GM19468 (cell line): Measurements from ENCODE around the gene VSTM2B.
"Not testable (repeated sequence)": the region's sequence is repeated elsewhere in the genome, so short reads cannot be mapped to it uniquely, and the experiment has no call there.

ENCODE experiments used
- ATAC-seq: cut with Tn5 transposase; IDR thresholded peaks from one replicate; pipeline ENCODE4 v1.9.1; 2021; ENCODE audit warnings: mild to moderate bottlenecking, moderate library complexity, moderate number of reproducible peaks; ENCODE audit not compliant: unreplicated experiment; ENCODE audit errors: extremely low read depth

The VSTM2B gene

DNA sequence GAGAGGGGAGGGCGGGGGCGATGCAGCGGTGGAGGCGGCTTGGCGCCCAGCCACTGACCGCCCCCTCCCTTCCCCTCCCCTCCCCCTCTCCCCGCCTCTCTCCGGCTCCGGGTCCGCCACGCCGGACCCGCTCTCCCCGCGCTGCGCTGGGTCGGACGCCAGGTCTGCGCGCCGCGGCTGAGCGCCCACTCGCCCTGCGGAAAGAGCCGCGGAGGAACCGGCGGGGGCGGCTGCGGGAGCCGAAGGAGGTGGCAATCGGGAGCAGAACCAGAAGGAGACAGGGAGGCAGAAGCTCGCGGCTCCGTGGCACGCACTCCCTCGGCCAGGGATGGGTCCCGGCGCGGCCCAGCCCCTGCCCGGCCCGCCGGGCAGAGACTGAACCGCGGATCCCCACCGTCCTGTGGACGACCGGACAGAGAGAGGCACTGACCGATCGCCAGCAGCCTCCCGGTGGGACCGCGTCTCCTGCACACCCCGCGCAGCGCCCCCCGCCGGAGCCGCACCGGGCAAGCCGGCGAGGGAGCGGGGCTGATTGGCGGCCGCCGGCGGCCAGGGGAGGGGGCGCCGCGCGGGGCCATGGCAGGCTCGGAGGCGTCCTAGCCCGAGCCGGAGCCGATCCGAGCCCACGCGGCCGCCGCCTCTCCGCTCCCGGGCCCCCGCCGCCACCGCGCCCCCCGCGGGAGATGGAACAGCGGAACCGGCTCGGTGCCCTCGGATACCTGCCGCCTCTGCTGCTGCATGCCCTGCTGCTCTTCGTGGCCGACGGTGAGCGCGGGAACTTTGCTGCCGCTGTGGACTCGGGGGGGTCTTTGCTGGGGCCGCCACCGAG, at the start of gene VSTM2B:
Gene VSTM2B (plus strand): TSS at position 94 of the 829 bp plus-strand sequence. CDS start 590 bp downstream, at position 684.
- ATAC-seq: no peak

DNA sequence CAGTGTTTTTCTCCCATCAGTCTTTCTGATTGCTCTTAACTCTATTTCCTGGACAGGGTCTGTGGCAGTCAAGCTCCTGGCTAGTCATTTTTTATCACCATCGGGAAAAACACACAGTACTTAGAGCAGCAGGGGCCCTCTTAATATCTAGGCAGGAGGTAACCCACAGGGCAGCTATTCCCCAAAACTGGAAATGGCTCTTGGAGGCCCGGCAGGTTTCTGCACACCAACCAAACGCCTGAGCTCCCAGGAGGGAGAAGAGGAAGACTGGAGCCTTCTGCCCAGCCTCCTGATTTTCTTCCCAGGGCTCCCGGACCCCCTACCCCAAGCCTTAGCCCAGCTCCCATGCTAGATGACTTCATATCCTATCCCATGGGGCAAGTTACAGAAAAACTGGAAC, 49.3 kb upstream of the VSTM2B start:
- ATAC-seq: no peak

DNA sequence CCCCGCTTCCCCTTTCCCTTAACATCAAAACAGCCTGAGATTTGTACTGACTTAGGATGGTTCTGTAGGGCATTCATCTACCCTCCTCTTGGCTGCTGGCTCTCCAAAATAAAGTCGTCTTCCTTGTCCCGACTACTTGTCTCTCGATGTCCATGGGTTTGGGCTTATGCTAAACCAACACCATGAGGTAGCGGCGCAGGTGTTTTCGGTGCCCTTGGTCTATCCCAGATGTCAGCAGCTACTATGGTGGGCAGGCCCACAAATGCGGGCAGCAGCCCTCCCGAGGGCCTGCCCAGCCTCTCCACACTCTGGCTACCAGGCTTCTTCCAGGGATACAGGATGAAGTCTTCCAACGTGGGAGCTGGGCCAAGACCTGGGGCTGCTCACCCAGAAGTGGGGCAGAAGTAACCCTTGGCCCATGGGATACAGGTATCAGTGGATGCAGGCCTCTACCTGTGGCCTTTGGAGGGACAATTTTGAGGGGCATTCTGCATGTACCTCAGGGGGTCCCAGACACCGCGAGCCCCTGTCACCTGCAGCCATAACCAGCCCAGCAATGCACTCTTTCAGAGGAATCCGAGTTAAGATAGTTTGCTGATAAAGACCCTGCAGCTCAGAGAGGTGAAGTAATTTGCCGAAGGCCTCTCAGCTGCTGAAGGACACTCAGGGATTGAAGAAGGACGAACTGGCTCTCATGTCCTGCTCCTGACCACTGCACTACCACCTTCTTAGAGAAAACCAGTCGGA, 47.8 kb upstream of the VSTM2B start:
- ATAC-seq: no peak

DNA sequence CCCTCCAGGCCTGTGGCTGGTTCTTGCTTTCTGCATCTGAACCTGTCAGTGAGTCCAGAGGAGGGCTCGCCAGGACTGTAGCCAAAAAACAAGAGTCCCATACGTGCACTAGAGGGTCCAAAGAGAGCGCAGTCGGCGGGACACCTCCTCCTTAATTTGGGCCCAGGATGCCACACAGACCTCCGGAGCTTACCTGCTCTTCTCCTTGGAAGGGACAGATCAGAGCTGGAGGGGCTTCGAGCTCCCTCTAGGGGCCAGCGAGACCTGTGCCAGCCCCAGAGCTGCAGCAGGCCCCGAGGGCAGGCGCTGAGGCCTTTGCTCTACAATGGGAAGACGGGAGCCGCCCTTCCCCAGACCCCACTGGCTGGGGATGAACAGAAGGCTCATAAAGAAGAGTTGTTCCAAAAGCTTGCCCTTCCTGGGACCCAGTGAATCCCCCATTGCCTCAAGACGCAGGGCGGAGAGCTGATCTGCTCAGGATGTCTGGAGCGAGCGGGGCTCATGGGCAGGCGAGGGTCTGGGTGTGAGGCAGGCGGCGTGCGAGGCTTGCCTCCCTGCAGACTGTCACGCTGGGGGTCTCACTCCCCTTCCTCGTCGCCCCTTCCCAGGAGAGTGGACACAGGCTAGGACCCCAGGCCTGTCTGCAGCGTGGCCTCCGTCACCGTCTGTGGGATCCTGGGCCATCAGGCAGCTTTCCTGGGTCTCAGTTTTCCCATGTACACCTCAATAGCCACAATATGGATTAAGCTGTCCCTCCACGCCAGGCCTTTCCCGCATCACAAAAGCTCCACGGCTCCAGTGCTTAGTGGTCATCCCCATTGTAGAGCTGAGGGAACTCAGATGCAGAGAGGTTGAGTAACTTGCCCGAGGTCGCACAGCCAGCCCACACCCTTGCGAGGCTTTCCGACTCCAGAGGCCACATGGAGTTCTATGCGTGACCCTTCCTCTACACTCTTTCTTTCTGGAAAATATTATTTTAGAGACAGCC, 46.9 kb upstream of the VSTM2B start:
- no peak for ATAC-seq

DNA sequence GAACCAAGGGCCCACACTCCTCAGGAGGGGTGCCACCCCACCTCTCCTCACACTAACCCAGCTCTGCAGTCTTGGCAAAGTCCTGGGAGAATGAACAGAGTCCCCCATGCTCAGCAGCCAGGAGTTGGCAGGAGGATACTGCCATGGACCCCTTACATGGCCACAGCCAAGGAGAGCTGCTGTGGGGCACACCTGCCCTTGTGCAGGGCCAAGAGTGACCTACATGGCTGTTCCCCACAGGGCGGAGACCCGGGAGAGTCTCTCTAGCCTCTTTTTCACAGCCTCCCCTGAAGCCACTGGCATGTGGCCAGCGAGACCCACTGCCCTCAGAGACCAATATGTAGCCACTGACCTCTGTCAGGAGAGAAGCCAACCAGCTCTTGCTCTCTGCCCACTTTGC, 45.9 kb upstream of the VSTM2B start:
- ATAC-seq: no peak

DNA sequence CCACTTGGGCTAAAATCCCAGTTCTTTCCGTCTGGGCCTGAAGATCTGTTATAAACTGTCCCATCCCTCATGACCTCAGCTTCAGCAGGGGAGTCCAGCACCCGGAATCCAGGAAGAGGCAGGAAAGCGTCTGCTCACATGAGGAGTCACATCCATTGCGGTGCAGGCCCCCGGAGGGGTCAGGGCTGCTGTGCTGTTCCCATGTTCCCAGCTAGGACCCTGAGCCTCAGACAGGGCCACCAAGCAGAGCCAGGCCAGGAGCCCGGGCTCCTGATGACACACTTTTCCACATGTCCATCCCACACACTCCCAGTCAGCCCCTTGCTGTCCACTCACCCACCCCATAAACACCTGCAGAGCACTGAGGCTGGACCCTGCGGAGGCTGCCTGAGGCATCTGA, 45.3 kb upstream of the VSTM2B start:
- no peak for ATAC-seq

DNA sequence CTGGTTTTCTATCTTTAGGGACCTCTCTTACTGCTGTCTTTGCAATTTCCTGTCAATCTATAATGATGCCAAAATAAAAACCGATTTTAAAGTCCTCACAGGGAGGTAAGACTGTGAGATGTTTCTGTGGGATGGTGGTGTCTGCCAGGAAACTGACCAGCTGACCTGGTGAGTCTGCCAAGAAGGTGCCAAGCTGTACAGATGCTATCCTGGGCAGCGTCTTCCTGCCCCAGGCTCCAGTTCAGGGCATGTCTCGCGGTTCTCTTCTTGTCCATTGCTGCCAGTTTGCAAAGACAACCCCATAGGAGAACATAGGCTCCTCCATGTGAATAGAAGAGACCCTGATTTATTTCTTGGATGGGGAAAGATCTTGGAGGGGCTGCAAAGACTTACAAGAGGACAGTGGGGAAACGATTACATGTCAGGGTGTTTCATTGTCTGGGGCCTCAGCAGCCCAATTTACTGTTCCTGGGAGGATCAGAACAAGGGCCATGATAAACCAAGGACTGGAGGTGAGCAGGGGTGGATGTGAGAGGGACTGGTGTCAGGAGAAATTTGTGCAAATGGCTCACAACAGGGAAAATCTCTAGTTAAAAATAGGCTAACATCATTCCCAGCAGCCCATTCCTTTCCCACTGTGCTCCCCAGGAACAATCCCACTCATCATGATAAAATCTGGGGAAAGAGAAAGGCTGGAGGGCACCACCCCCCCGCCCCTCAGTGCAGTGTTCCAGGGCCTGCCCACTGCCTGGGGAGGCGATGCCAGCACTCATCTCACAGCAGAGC, 42.7 kb upstream of the VSTM2B start:
- ATAC-seq: no peak

DNA sequence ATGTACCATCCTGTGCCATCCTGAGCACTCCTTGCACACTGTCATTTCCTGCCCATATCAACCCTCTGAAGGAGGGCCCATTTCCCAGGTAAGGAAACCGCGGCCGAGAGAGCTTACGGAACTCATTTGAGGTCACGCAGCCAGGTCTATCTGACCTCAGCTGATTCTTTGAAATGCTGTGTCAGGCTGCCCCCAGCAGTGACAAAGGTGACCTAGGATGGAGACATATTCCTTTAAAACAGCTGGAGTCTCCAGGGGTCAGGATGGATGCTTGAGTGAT, 42.2 kb upstream of the VSTM2B start:
- no peak for ATAC-seq

DNA sequence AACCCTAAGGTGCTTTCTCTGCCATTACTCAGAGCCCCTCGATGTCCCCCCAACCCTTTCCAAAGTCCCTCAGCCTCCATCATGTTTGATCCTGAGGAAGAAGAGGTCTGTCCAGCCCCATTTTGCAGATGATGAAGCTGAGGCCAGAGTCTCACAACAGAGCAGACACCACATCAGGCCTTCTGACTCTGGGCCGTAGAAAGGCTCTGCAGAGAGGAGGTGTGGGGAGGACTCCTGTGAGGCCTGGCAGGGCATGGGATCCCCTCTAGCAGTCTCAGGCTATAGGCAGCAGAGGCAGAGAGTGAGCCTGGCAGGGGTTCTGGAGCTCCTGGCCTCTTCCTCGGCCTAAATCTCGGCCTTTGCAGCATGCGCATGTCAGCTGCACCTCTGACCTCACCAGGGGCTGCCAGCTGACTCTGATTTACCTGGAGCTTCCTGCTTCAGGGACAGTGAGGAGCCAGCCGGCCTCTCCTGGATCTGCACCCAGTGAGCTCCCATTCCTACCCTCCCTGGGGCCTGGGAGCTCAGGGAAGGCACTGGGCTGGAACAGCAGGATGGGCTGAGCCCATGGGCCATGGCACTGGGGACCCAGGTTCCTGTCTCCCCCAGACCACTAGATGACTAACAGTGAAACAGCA, 41.7 kb upstream of the VSTM2B start:
- no peak for ATAC-seq

DNA sequence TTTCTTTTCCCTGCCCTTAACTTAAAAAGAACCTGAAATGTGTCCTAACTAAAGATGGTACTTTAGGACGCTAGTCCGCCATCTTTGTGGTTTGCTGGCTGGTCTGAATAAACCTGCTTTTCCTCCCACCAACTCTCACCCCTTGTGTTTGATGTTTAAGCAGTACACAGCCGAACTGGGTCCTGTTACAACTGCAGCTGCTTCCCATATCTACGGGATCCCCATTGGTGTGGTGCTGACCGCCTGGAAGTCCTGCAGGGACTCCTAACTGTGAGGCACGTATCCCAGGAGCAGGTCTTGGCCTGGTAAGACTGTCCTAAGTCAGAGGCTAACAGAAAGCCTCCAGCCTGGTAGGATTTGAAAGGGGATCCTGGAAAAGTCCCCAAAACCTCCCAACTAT, 40.9 kb upstream of the VSTM2B start:
- ATAC-seq: no peak

DNA sequence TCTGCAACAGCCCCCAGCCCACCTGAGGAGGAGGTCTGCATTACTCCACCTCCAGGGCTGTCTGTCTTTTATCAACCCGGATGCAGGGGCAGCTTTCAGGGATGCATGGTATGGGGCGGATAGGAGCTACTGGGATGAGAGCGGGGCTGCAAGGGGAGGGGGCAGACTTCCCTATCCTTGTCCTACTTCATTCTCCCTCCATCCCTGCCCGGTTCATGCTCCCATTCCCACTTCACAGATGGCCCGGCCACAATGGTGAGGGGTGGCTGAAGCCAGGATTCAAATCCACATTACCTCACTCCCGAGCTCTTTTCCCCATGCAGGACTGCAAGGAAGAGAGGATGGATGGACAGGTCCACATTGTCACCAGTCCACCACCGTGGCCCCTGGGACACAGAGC, 40.5 kb upstream of the VSTM2B start:
- no peak for ATAC-seq

DNA sequence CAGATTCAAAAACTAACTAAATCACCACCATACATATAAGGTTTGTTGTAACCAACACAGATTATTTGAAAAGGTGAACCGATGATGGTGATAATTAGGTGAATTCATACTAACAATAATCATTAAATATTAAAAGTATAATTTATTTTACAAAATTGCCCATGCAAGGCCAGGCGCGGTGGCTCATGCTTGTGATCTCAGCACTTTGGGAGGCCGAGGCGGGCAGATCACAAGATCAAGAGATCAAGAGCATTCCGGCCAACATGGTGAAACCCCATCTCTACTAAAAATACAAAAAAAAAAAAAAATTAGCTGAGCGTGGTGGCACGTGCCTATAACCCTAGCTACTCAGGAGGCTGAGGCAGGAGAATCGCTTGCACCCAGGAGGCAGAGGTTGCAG, 38.8 kb upstream of the VSTM2B start:
- not testable (repeated sequence) for ATAC-seq

DNA sequence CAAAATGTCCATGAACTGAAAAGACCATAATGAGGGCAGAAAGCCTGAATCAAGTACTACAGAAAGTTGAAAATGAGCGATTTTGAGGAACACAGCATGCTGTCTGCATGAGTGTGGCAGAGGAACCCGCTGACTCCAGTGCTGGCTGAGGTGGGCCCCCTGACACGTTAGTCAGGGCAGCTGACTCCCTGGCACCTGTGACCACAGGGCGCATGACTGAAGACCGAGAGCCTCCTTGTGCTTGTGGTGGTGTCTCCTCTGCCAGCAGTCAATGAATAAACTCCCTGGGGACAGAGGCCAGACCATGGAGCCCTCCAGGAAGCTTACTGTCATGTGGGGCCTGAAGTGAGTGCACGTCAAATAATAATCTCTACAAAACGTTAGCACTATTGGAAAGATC, 38.4 kb upstream of the VSTM2B start:
- ATAC-seq: no peak

DNA sequence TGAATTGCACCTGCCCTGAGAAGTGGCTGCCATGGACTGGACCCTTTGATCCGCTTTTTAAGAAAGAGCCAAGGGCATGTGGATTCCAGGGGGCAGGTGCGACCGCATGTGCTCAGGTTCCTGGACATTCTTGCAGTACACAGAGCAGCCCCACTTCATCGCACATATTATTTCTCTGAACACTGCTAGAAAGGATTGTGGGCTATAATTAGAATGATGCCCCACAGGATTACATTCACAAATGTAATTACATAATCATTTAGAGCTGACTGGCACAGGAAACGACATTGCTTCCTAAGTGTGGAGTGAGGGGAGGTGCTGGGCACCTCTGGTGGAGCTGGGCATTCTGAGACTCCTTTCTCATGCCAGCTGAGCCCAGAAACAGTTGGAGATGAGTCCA, 37.5 kb upstream of the VSTM2B start:
- no peak for ATAC-seq

DNA sequence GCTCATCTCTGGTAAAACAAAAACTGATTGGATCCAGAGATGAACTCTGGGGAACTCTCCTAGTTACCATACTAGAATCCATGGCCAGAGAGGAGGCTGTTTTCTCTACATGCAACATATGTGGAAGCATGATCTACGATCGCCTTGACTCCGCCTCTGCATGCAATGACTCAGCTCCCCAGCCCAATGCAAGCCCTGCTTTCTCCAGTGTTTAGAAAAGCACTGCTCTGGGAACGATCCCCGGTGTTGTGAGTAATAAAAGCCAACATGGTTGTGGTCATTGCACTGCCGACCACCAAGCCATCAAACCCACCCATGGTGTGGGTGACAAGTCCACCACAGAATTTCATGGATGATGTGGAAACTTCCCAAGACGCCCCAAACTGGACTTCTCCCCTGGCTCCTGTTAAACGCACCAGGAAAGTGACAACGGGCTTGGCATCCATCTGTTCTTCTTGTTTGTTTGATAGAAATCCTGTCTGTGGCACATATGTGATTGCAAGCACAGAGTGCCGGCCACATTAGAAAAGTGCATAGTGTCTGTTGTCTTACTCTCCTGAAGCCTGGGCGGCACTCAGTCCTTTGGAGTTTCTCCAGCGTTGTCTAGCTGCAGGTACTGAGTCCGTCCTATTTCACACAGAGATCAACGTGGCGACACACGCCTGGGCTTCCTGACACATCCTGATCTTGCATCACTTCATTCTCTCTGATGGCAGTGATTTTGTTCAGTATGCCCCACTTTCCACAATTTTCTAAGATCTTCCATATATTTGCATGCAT, 36.4 kb upstream of the VSTM2B start:
- ATAC-seq: no peak

DNA sequence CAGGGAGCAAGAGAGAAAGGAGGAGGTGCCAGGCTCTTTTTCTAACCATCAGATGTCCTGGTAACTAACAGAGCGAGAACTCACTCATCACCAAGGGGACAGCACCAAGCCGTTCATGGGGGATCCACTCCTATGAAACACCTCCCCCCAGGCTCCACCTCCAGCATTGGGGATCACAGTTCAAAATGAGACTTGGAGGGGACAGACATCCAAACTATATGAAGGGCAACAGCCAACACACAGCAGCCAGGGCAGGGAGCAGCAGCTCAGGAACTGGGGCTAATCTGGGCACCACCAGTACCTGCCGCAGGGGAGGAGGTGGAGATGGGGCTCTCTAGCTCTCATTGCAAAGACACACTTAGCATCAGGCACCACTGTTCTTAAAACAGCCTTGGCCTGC, 34.3 kb upstream of the VSTM2B start:
- no peak for ATAC-seq

DNA sequence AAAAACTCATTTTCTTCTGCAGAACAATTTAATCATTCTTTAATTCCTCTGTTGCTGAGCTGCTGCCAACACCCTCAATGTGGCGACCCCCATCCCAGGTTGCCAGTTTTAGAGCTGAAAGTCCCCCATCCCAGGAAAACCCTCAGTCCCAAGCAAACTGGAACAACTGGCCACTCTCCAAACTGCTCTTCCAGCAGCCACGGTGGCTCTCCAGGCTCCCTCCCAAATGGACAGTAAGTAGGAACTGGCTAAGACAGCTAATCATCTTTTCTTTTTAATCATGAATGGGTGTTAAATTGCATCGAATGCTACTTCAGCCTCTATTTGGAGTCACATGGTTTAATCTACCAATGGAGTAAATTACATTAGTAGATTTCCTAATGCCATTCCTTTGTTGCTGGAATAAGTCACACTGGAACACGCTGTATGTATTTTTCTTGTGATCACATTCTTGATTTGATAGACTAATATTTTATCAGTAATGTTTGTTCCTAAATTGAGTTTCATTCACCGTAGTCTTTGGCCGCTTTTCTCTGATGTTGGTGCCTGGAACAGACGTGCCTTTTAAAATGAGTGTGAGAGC, 33.7 kb upstream of the VSTM2B start:
- no peak for ATAC-seq

DNA sequence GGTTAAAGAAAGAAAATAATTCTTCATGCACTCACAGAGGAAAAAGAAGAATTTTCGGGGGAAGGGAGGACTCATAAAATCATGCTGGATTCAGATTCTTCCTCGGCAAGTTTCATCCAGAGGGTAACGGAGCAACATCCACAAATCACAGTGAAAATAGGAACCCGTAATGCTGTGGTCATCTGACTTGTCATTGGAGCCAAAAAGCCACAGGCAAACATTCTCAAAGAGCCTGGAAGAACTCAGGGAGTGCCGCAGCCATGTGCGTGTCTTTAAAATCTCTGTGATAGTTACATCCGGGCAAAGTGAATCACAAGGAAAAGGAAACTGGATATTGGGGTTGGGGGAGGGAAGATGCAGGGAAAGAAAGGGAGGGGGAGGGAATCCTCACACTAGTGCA, 33.0 kb upstream of the VSTM2B start:
- no peak for ATAC-seq
